IMR-90 (cell line): ENCODE measurements around the gene ESYT3. TPM values are rescaled to one million over a fixed set of nuclear protein-coding genes. Genes with fewer than 3 reads are reported as not detected.

ENCODE experiments used
- ATAC-seq: fragments of 200-7000 bp; cut with Tn5 transposase; 2 replicates; pipeline ENCODE4 v1.9.1; 2020; ENCODE audit warnings: low read depth, mild to moderate bottlenecking, moderate library complexity
- BruUV-seq: library from RNA; stranded (reverse); fragments of 400-500 nt; replicated peaks from 2 replicates; lab custom pipeline; 2021; lab: Mats Ljungman, UMichigan
- CTCF ChIA-PET: fragments of 300-600 bp; formaldehyde crosslinking; extraction: SDS; loops from one replicate; lab custom pipeline; 2021; ENCODE audit warnings: antibody characterized with exemption; lab: Yijun Ruan, JAX
- POLR2A ChIA-PET: fragments of 300-600 bp; sonication (Branson Sonifier 250); formaldehyde crosslinking; loops from one replicate; lab custom pipeline; 2022; ENCODE audit warnings: antibody characterized with exemption; ENCODE audit not compliant: unreplicated experiment; lab: Charles Lee
- DNase-seq: peaks from one replicate; pipeline ENCODE4 v3.0.0; 2013
- H2AFZ ChIP-seq: replicated peaks from 2 replicates; pipeline ENCODE3; 2013; ENCODE audit warnings: low read length, mild to moderate bottlenecking; ENCODE audit not compliant: poor library complexity
- H2AK5ac ChIP-seq: 2 replicates; pipeline ENCODE4 v1.6.1; 2013; ENCODE audit warnings: low read depth, low read length, inconsistent platforms
- H2AK9ac ChIP-seq: replicated peaks from 2 replicates; pipeline ENCODE3; 2013; ENCODE audit warnings: mild to moderate bottlenecking, low read depth, low read length, moderate library complexity; ENCODE audit not compliant: poor library complexity
- H2BK120ac ChIP-seq: 2 replicates; pipeline ENCODE4 v1.6.1; 2013; ENCODE audit warnings: low read depth, low read length, inconsistent platforms
- H2BK15ac ChIP-seq: 3 replicates; pipeline ENCODE4 v1.6.1; 2013; ENCODE audit warnings: low read depth, low read length, inconsistent platforms
- H2BK20ac ChIP-seq: 2 replicates; pipeline ENCODE4 v1.6.1; 2013; ENCODE audit warnings: low read depth, mild to moderate bottlenecking, inconsistent platforms, low read length, moderate library complexity
- H2BK5ac ChIP-seq: 2 replicates; pipeline ENCODE4 v1.6.1; 2013; ENCODE audit warnings: mild to moderate bottlenecking, low read depth, low read length, inconsistent platforms; ENCODE audit not compliant: poor library complexity, severe bottlenecking
- H3K14ac ChIP-seq: replicated peaks from 2 replicates; pipeline ENCODE4 v1.6.1; 2013; ENCODE audit warnings: low read depth, low read length, inconsistent platforms
- H3K18ac ChIP-seq: 2 replicates; pipeline ENCODE4 v1.6.1; 2013; ENCODE audit warnings: low read depth, low read length, control low read depth
- H3K23ac ChIP-seq: 2 replicates; pipeline ENCODE4 v1.6.1; 2013; ENCODE audit warnings: low read depth, low read length, inconsistent platforms
- H3K27ac ChIP-seq: 2 replicates; pipeline ENCODE4 v1.5.1; 2013; ENCODE audit warnings: mild to moderate bottlenecking, control low read depth, low read length; ENCODE audit not compliant: insufficient read depth
- H3K27me3 ChIP-seq: 2 replicates; pipeline ENCODE4 v1.6.1; 2013; ENCODE audit warnings: low read length; ENCODE audit not compliant: control insufficient read depth, insufficient read depth
- H3K36me3 ChIP-seq: 2 replicates; pipeline ENCODE4 v1.6.1; 2013; ENCODE audit warnings: low read length, mixed read lengths; ENCODE audit not compliant: control insufficient read depth, insufficient read depth
- H3K4ac ChIP-seq: 2 replicates; pipeline ENCODE4 v1.6.1; 2013; ENCODE audit warnings: low read depth, low read length, inconsistent platforms
- H3K4me1 ChIP-seq: 2 replicates; pipeline ENCODE4 v1.6.1; 2013; ENCODE audit warnings: low read length, mixed read lengths; ENCODE audit not compliant: control insufficient read depth, insufficient read depth
- H3K4me2 ChIP-seq: 2 replicates; pipeline ENCODE4 v1.6.1; 2013; ENCODE audit warnings: low read depth, mild to moderate bottlenecking, control low read depth, low read length, moderate library complexity
- H3K4me3 ChIP-seq: 2 replicates; pipeline ENCODE4 v1.5.1; 2013; ENCODE audit warnings: low read depth, mild to moderate bottlenecking, control low read depth, low read length, moderate library complexity; ENCODE audit not compliant: insufficient read depth
- H3K56ac ChIP-seq: 2 replicates; pipeline ENCODE4 v1.6.1; 2013; ENCODE audit warnings: low read length, inconsistent platforms; ENCODE audit not compliant: insufficient read depth; ENCODE audit errors: extremely low read depth
- H3K79me1 ChIP-seq, 2 experiments: 2 replicates each; pipeline ENCODE4 v1.6.1; 2013; ENCODE audit warnings: low read length in 2 of 2, inconsistent platforms in 1 of 2, low read depth in 1 of 2
- H3K9ac ChIP-seq: 2 replicates; pipeline ENCODE4 v1.6.1; 2013; ENCODE audit warnings: low read depth, low read length, control low read depth
- H3K9me1 ChIP-seq: 2 replicates; pipeline ENCODE4 v1.6.1; 2013; ENCODE audit warnings: low read length, inconsistent platforms; ENCODE audit not compliant: insufficient read depth
- H3K9me3 ChIP-seq: 2 replicates; pipeline ENCODE4 v1.6.1; 2013; ENCODE audit warnings: low read length; ENCODE audit not compliant: control insufficient read depth, insufficient read depth
- H4K20me1 ChIP-seq: 2 replicates; pipeline ENCODE4 v1.6.1; 2013; ENCODE audit warnings: low read length, inconsistent platforms; ENCODE audit not compliant: insufficient read depth
- H4K5ac ChIP-seq: 2 replicates; pipeline ENCODE4 v1.6.1; 2013; ENCODE audit warnings: mild to moderate bottlenecking, low read depth, low read length, control low read depth
- H4K8ac ChIP-seq, 2 experiments: 2 replicates each; pipeline ENCODE4 v1.6.1; 2013; ENCODE audit warnings: low read depth in 2 of 2, low read length in 2 of 2, control low read depth in 1 of 2, inconsistent platforms in 1 of 2
- H4K91ac ChIP-seq: 2 replicates; pipeline ENCODE4 v1.6.1; 2013; ENCODE audit warnings: low read depth, low read length, inconsistent platforms; ENCODE audit not compliant: insufficient read depth
- BHLHE40 ChIP-seq: fragments of 150-350 bp; IDR thresholded peaks from 2 replicates; pipeline ENCODE4 v1.6.1; 2016; ENCODE audit warnings: mild to moderate bottlenecking, low read depth, low read length
- CEBPB ChIP-seq: IDR thresholded peaks from 2 replicates; pipeline ENCODE4 v1.6.1; 2012; ENCODE audit warnings: low read depth, low read length, improper control_type of control experiment
- CHD1 ChIP-seq: IDR thresholded peaks from 2 replicates; pipeline ENCODE4 v1.6.1; 2012; ENCODE audit warnings: low read depth, low read length, improper control_type of control experiment
- FOS ChIP-seq: fragments of 150-350 bp; IDR thresholded peaks from 2 replicates; pipeline ENCODE4 v1.6.1; 2016; ENCODE audit warnings: low read depth, low read length
- MAFK ChIP-seq: IDR thresholded peaks from 2 replicates; pipeline ENCODE4 v1.6.1; 2012; ENCODE audit warnings: low read depth, low read length, improper control_type of control experiment
- MAZ ChIP-seq: IDR thresholded peaks from 2 replicates; pipeline ENCODE4 v1.6.1; 2012; ENCODE audit warnings: low read depth, mild to moderate bottlenecking, low read length, improper control_type of control experiment, moderate library complexity, borderline replicate concordance
- MXI1 ChIP-seq: IDR thresholded peaks from 2 replicates; pipeline ENCODE4 v1.6.1; 2012; ENCODE audit warnings: low read depth, mild to moderate bottlenecking, low read length, moderate library complexity, borderline replicate concordance
- NFE2L2 ChIP-seq: fragments of 150-350 bp; IDR thresholded peaks from 2 replicates; pipeline ENCODE4 v1.6.1; 2016; ENCODE audit warnings: low read depth, mild to moderate bottlenecking, low read length
- POLR2A ChIP-seq: IDR thresholded peaks from 2 replicates; pipeline ENCODE4 v1.6.1; 2012; ENCODE audit warnings: mild to moderate bottlenecking, low read depth, low read length
- RAD21 ChIP-seq: IDR thresholded peaks from 2 replicates; pipeline ENCODE4 v1.6.1; 2012; ENCODE audit warnings: low read length, improper control_type of control experiment
- RCOR1 ChIP-seq: IDR thresholded peaks from 2 replicates; pipeline ENCODE4 v1.6.1; 2012; ENCODE audit warnings: mild to moderate bottlenecking, low read length, improper control_type of control experiment; ENCODE audit not compliant: insufficient replicate concordance
- RFX5 ChIP-seq: IDR thresholded peaks from 2 replicates; pipeline ENCODE4 v1.8.0; 2012; ENCODE audit warnings: low read depth, mild to moderate bottlenecking, low read length, moderate library complexity
- SMC3 ChIP-seq: fragments of 150-350 bp; IDR thresholded peaks from 2 replicates; pipeline ENCODE4 v1.6.1; 2016; ENCODE audit warnings: low read depth, mild to moderate bottlenecking, antibody characterized with exemption, low read length, moderate library complexity
- USF2 ChIP-seq: fragments of 150-350 bp; IDR thresholded peaks from 2 replicates; pipeline ENCODE4 v1.6.1; 2017; ENCODE audit warnings: mild to moderate bottlenecking, antibody characterized with exemption, low read length, low read depth
- WGBS, 2 experiments: methylation state at CpG; one replicate each; pipeline versions ENCODE4 v1.1.5 to v1.1.7; 2013; ENCODE audit warnings: missing lambda C conversion rate in 2 of 2; ENCODE audit not compliant: insufficient read length in 1 of 2; ENCODE audit errors: extremely low coverage in 2 of 2; 5-methylcytosine and 5-hydroxymethylcytosine counted together
- dilution Hi-C: fragments of 300-500 bp; cut with HindIII; formaldehyde crosslinking; loops from one replicate; pipeline ENCODE4 v1.14.3; 2018; ENCODE audit warnings: low sequenced_read_pairs; ENCODE audit not compliant: unreplicated experiment
- in situ Hi-C: fragments of 300-500 bp; cut with MboI; formaldehyde crosslinking; loops from 3 replicates; pipeline ENCODE4 v1.14.3; 2019; ENCODE audit warnings: low sequenced_read_pairs, inconsistent platforms, mixed read lengths
- intact Hi-C: fragments of 100-400 bp; cut with micrococcal nuclease; formaldehyde crosslinking; loops from 2 replicates; pipeline ENCODE4 v1.10.0; 2022
- polyA plus RNA-seq, 3 experiments: library from polyadenylated mRNA; depleted of rRNA; stranded (reverse); fragments of >200 nt; gene quantifications; 2 replicates each; pipeline ENCODE4 v1.2.3, GENCODE V29; 2012; ENCODE audit warnings: low replicate concordance in 1 of 3
- total RNA-seq: library from RNA; depleted of rRNA; stranded (reverse); fragments of >200 nt; gene quantifications from 2 replicates; pipeline ENCODE4 v1.2.3, GENCODE V29; 2012
- TF ChIP-seq, protein P1 (sequence below): fragments of 150-350 bp; IDR thresholded peaks from 2 replicates; pipeline ENCODE4 v1.6.1; 2016; ENCODE audit warnings: low read depth, mild to moderate bottlenecking, low read length, moderate library complexity, borderline replicate concordance
- TF ChIP-seq, protein P2 (sequence below): conservative IDR thresholded peaks from 2 replicates; pipeline ENCODE4 v1.5.1; 2012; ENCODE audit warnings: mild to moderate bottlenecking, low read depth, low read length, improper control_type of control experiment

ESYT3 gene
- total and polyA plus RNA-seq, 2 of the 4 experiments (the other 2 are of a cell fraction), result under 0.01 to 0.02 TPM

- H2BK5ac ChIP-seq, result no peak overlapping the region
- no CpG with 5 or more reads among the region's 3 CpGs for WGBS, 2 experiments
- intact Hi-C loops (loop anchor here (1.0 to 5.0 kb wide), 4 partner anchors 94 to 359 kb away; no protein-coding TSS in a partner anchor), in situ Hi-C loops (no loop called here), dilution Hi-C loops (no loop called here)
- POLR2A ChIA-PET, result no interaction called here
- no peak overlapping the region for H2AFZ ChIP-seq
- H2AK9ac ChIP-seq, result no peak overlapping the region
- H3K9me3 ChIP-seq, result no peaks in the 10 kb centered on the region
- no peak overlapping the region for H4K8ac ChIP-seq
- no peak overlapping the region for H2BK20ac ChIP-seq
- no peak overlapping the region for H2BK15ac ChIP-seq
- no peak overlapping the region for H3K56ac ChIP-seq
- no peak overlapping the region for H2BK120ac ChIP-seq
- H3K36me3 ChIP-seq, result no peaks in the 10 kb centered on the region
- H2AK5ac ChIP-seq, result no peak overlapping the region
- H3K14ac ChIP-seq, result no peak overlapping the region
- ATAC-seq, result peak; percentile 62; the same call in 1 of the 2 replicates
- no peak overlapping the region for H3K9ac ChIP-seq
- no peak overlapping the region for H3K4ac ChIP-seq
- DNase-seq, result peak; percentile 38
- H4K91ac ChIP-seq, result no peak overlapping the region
- no peaks in the 10 kb centered on the region for H4K20me1 ChIP-seq
- no peak overlapping the region for H3K4me3 ChIP-seq
- CTCF ChIA-PET, result interaction anchor here (0.7 to 1.6 kb wide), 5 partner anchors 8 to 96 kb away, joined by 3 to 4 read pairs (median 3); partner anchors contain the start of gene ESYT3
- no peaks in the 10 kb centered on the region for H3K79me1 ChIP-seq
- no peaks in the 10 kb centered on the region for H3K9me1 ChIP-seq
- H4K5ac ChIP-seq, result no peak overlapping the region
- H3K4me1 ChIP-seq, result no peaks in the 10 kb centered on the region
- no peak overlapping the region for H3K18ac ChIP-seq
- TF ChIP-seq RCOR1 (no peak), MXI1 (no peak), FOS (no peak), SMC3 (peak; percentile 58; the same call in 1 of the 2 replicates), POLR2A (no peak), RFX5 (no peak), NFE2L2 (no peak), MAFK (no peak), USF2 (no peak), CHD1 (no peak), BHLHE40 (no peak), RAD21 (peak; percentile 77), MAZ (no peak), CEBPB (no peak)
- TF ChIP-seq, protein P1, sequence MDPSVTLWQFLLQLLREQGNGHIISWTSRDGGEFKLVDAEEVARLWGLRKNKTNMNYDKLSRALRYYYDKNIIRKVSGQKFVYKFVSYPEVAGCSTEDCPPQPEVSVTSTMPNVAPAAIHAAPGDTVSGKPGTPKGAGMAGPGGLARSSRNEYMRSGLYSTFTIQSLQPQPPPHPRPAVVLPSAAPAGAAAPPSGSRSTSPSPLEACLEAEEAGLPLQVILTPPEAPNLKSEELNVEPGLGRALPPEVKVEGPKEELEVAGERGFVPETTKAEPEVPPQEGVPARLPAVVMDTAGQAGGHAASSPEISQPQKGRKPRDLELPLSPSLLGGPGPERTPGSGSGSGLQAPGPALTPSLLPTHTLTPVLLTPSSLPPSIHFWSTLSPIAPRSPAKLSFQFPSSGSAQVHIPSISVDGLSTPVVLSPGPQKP, result no peak
- TF ChIP-seq, protein P2, sequence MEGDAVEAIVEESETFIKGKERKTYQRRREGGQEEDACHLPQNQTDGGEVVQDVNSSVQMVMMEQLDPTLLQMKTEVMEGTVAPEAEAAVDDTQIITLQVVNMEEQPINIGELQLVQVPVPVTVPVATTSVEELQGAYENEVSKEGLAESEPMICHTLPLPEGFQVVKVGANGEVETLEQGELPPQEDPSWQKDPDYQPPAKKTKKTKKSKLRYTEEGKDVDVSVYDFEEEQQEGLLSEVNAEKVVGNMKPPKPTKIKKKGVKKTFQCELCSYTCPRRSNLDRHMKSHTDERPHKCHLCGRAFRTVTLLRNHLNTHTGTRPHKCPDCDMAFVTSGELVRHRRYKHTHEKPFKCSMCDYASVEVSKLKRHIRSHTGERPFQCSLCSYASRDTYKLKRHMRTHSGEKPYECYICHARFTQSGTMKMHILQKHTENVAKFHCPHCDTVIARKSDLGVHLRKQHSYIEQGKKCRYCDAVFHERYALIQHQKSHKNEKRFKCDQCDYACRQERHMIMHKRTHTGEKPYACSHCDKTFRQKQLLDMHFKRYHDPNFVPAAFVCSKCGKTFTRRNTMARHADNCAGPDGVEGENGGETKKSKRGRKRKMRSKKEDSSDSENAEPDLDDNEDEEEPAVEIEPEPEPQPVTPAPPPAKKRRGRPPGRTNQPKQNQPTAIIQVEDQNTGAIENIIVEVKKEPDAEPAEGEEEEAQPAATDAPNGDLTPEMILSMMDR, result peak; percentile 71
- H3K4me2 ChIP-seq, result no peak overlapping the region
- H3K27ac ChIP-seq, result no peak overlapping the region
- no peak overlapping the region for H3K23ac ChIP-seq
- peaks cover 2% of the 10 kb centered on the region; the same call in 1 of the 2 replicates for H3K27me3 ChIP-seq
- no TSS peak for BruUV-seq
These were observed 8.2 kb upstream of the ESYT3 start for GRCh38 chr3:138426211-138426610.
